Right cardiac atrium (tissue), 5 donors: Measurements from ENCODE around the gene NDUFAF8. TPM values are rescaled to one million over a fixed set of nuclear protein-coding genes. Genes with fewer than 3 reads are reported as not detected.

ENCODE experiments used
- ATAC-seq, 2 donors: fragments of 200-7000 bp; cut with Tn5 transposase; one replicate each; pipeline versions ENCODE4 v1.8.0 to v1.9.1; 2020; ENCODE audit warnings: moderate library complexity in 2 of 2, mild to moderate bottlenecking in 1 of 2
- DNase-seq, 3 donors: peaks; one replicate each; pipeline ENCODE4 v3.0.0-alpha.2; 2020
- H3K27ac ChIP-seq: one replicate; pipeline ENCODE4 v1.5.1; 2013; ENCODE audit warnings: mild to moderate bottlenecking, low read length, control low read depth, moderate library complexity
- H3K27me3 ChIP-seq: one replicate; pipeline ENCODE4 v1.6.1; 2013; ENCODE audit not compliant: control insufficient read depth, insufficient read depth
- H3K4me1 ChIP-seq: one replicate; pipeline ENCODE4 v1.6.1; 2013; ENCODE audit warnings: low read length; ENCODE audit not compliant: control insufficient read depth, insufficient read depth
- H3K4me3 ChIP-seq: one replicate; pipeline ENCODE4 v1.5.1; 2013; ENCODE audit warnings: low read length, control low read depth
- H3K9me3 ChIP-seq: one replicate; pipeline ENCODE4 v1.6.1; 2013; ENCODE audit warnings: low read length; ENCODE audit not compliant: control insufficient read depth
- WGBS: extraction: QIAGEN DNeasy Blood & Tissue Kit; methylation state at CpG from one replicate; pipeline ENCODE4 v1.1.7; 2013; 5-methylcytosine and 5-hydroxymethylcytosine counted together
- intact Hi-C, 4 donors: fragments of 100-400 bp; cut with DNase I; formaldehyde crosslinking; loops; one replicate each; pipeline versions ENCODE4 v1.11.0 to v1.14.0; 2022 to 2023
- polyA plus RNA-seq: library from polyadenylated mRNA; stranded (reverse); fragments of 200-250 nt; gene quantifications from one replicate; pipeline ENCODE4 v1.2.3, GENCODE V29; 2013
- total RNA-seq, 4 donors: library from RNA; stranded (reverse); fragmentation: NEBNext Ultra II Directional; extraction: Animal tissue kit (Norgen Biotek cat#: 25700); gene quantifications; one replicate each; pipeline ENCODE4 v1.2.1, GENCODE V29; 2021
- donor health status: healthy with polysubstance abuse.
- donor health status: DM: no; HTN: yes; CAD: no.
- donor health status: DM: no; HTN: no; CAD: no.
- donor health status: DM: no; HTN: yes; CAD: no; lungs with severe emphysema.
- donor health status: DM: yes; HTN: yes; CAD: no.

Gene NDUFAF8
- total and polyA plus RNA-seq, 5 donors = 51.5 to 75.4 (median 55.0) TPM

DNA sequence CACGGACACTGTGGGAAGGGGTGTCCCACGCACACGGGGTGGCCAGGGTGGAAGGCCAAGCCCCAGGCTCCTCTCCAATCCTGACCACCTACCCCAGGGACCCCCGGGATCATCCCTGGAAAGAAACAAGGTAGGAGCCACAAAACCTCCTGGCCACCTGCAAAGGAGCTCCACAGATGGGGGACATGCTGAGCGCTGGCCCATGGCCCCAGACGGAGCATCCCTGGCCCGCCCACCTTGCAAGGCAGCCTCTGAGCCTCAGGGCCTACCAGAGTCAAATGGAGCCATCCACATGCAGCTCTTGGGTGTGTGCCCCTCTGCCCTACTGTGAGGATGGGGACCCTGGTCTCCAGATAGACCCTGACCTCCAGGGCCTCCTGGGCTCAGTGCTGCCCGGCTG is 39.7 kb downstream of the NDUFAF8 start:
- ATAC-seq (no peak), DNase-seq (peak in 2 of 3 donors; percentile 30 to 43)
- Histone ChIP-seq H3K27ac (no peak overlapping the region), H3K27me3 (no peaks in the 10 kb centered on the region), H3K4me1 (peaks cover 4% of the 10 kb centered on the region), H3K4me3 (no peak overlapping the region), H3K9me3 (no peaks in the 10 kb centered on the region)
- WGBS = 97% methylated on average over 8 of the region's 8 CpGs
- intact Hi-C loops = no loop called here

DNA sequence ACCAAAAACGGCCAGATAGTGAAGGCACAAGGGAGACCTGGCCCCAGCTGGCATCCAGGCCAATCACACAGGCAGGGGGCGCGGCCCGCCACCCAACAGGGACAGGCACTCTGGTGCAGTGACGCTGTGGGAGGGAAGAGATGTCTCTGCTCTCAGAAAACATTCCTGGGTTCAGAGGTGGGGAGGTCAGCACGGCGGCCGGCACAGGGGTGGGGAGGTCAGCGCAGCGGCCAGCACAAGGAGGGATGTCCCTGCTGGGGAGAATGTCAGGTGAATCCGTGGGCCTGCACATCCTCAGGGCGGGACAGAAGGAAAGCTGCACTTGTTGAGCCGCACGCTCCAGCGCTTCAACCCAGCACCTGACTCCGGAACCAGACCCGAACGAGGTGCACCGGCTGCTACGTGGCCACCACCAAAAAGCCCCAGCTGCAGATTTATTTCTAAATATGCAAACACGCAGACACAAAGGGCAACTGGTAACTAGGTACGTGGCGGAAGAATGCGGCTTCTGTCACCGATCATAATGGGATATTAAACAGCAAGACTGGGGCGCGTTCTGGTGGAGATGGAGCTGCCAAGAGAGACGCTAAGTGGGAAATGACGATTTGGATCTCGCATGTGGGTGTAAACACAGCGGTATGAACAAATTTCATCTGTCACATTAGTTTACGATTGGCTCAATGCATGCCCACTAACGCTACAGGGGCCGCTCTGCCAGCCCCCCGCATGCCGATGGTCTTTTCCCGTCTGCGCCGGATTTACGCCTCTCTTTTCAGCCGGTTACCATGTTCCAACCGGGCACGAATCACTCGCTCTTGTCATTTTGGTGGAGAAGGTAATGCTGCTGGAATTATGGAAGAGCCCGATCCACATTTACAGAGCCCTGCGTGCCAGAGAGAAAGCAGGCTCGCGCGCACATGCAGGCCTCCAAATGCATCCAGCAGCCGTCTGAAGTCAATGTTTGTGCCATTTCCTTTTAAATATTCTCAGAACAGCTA is 40.5 kb downstream of the NDUFAF8 start:
- ATAC-seq (no peak), DNase-seq (peak in 2 of 3 donors; percentile 43 to 56)
- H3K9me3 ChIP-seq = no peaks in the 10 kb centered on the region
- H3K4me3 ChIP-seq = no peak overlapping the region
- intact Hi-C loops = no loop called here
- no peaks in the 10 kb centered on the region for H3K27me3 ChIP-seq
- H3K27ac ChIP-seq = no peak overlapping the region
- H3K4me1 ChIP-seq = peaks cover 4% of the 10 kb centered on the region
- 96% methylated on average over 50 of the region's 50 CpGs for WGBS

DNA sequence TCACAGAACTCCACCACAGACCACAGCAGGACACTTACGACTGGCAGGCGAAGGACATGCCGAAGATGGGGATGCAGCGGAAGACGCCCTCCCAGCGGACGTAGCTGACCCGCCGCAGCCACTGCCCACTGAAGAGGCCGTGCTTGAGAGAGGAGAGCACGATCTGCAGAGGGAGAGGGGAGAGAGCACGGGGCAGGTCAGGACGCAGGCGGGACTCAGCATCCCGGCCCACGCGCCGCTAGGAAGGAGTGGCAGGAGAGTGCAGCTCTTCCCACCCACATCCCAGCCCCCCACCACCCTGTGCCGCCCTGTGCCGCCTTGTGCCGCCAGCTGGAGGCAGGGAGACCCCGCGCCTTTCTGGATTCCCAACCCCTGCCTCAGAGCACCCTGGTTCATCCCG is 41.5 kb downstream of the NDUFAF8 start:
- DNase-seq (peak in 2 of 3 donors; percentile 25 to 41), ATAC-seq (no peak)
- H3K9me3 ChIP-seq = no peaks in the 10 kb centered on the region
- intact Hi-C loops = no loop called here
- no peaks in the 10 kb centered on the region for H3K27me3 ChIP-seq
- 96% methylated on average over 24 of the region's 24 CpGs for WGBS
- peaks cover 4% of the 10 kb centered on the region for H3K4me1 ChIP-seq
- no peak overlapping the region for H3K27ac ChIP-seq
- no peak overlapping the region for H3K4me3 ChIP-seq

DNA sequence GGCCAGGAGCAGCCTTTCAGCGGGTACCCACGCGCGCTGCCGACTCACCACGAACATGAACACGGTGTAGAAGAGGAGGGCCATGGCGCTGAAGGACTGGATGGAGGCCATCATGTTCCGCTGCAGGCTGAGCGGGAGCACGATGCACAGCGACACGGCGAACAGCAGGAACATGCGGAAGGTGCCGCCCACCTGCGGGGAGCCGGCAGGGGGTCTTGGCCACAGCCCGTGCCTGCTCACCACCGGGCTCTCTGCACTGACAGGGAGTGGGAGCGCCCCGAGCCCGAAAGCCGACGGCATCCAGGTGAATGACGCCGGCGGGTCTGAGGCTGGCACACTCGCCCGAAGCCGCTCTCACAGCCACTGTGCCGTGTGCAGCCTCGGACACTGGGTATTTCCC is 43.0 kb downstream of the NDUFAF8 start:
- WGBS = 93% methylated on average over 33 of the region's 33 CpGs
- intact Hi-C loops = no loop called here
- no peak overlapping the region for H3K27ac ChIP-seq
- DNase-seq = peak in 2 of 3 donors; percentile 48 to 50
- no peak overlapping the region for H3K4me3 ChIP-seq
- H3K9me3 ChIP-seq = no peaks in the 10 kb centered on the region
- ATAC-seq = no peak
- no peaks in the 10 kb centered on the region for H3K27me3 ChIP-seq
- H3K4me1 ChIP-seq = no peaks in the 10 kb centered on the region

DNA sequence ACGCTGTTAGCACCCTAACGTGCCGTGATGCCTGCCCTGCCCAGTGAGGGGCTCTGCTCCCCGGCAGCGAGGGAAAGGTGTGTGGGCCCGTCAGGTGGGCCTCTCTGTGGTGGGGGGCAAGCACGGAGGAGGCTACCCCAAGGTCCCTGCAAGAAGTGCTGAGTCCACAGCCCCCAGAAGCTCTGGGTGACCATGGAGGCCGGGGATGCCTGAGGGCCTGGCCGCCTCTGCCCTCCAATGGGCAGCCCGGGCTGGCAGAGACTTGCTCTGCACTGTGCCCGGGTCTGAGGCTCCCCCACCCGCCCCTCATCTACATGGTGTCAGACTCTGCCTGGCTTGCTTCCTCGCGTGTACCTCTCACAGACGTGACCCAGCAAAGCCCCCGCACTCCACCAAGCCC is 43.8 kb downstream of the NDUFAF8 start:
- Histone ChIP-seq H3K27me3 (no peaks in the 10 kb centered on the region), H3K9me3 (no peaks in the 10 kb centered on the region), H3K27ac (no peak overlapping the region), H3K4me1 (no peaks in the 10 kb centered on the region), H3K4me3 (no peak overlapping the region)
- intact Hi-C loops = no loop called here
- ATAC-seq = no peak
- peak in 2 of 3 donors; percentile 37 to 41 for DNase-seq
- 96% methylated on average over 16 of the region's 16 CpGs for WGBS

DNA sequence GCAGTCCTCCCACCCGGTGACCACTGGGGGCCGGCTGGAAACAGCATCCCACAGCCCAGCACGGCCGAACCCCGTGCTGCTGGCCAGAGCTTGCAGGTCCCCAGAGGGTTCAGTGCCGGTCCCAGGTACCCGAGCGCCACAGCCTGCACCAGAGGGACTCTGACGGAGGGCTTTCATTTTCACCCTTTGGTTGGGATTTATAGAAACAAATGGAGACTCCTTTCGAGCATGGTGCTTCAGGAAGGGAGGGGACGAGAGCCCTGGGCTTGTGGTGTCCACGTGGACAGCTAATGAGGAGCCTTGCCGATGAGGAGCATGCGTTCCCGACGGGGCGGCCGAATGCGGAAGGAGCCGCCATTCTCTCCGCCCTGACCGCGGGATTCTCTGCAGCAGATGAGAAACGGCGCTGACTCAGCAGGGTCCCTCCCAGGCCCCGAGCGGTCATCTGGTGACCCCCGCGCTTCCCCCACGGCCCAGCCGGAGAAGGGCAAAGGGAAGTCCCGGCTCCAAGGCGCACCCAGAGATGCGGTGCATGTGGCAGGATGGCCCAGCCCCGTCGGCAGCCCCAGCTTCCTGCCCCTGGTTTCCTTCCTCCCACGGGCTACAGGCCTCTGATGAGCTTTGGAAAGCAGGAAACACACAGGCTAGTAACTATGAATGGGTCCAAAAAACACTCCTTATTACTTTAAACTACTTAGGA is 46.2 kb downstream of the NDUFAF8 start:
- ATAC-seq (peak; percentile 85 to 93), DNase-seq (peak; percentile 87 to 94 (median 93))
- Histone ChIP-seq H3K27me3 (no peaks in the 10 kb centered on the region), H3K9me3 (no peaks in the 10 kb centered on the region), H3K4me1 (no peaks in the 10 kb centered on the region), H3K27ac (peak overlapping the region; percentile 71), H3K4me3 (peak overlapping the region; percentile 29)
- intact Hi-C loops = no loop called here
- 25% methylated on average over 37 of the region's 37 CpGs for WGBS

DNA sequence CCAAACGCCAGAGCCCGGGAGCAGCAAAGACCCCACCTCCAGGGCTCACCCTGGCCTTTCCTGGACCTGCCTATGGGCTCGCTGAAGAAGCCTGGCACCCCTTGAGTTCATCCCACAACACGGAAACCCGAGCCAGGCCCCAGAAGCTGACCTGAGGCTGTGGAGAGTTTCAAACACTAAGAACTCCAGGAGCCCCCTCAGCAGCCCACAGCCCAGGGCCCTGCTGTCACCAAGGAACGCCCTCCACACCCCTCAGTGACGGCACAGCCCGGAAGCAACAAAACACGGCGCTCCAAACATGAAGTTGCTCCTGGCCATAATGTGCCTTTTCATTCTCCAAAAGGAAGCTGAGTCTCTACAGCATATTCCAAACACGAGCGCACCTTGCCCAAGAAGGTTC is 46.8 kb downstream of the NDUFAF8 start:
- DNase-seq (peak in 1 of 3 donors; percentile 44), ATAC-seq (peak; percentile 3 to 43)
- Histone ChIP-seq H3K4me3 (no peak overlapping the region), H3K4me1 (no peaks in the 10 kb centered on the region), H3K27ac (peak overlapping the region; percentile 71), H3K27me3 (no peaks in the 10 kb centered on the region), H3K9me3 (no peaks in the 10 kb centered on the region)
- WGBS = 50% methylated on average over 12 of the region's 12 CpGs
- intact Hi-C loops = no loop called here

DNA sequence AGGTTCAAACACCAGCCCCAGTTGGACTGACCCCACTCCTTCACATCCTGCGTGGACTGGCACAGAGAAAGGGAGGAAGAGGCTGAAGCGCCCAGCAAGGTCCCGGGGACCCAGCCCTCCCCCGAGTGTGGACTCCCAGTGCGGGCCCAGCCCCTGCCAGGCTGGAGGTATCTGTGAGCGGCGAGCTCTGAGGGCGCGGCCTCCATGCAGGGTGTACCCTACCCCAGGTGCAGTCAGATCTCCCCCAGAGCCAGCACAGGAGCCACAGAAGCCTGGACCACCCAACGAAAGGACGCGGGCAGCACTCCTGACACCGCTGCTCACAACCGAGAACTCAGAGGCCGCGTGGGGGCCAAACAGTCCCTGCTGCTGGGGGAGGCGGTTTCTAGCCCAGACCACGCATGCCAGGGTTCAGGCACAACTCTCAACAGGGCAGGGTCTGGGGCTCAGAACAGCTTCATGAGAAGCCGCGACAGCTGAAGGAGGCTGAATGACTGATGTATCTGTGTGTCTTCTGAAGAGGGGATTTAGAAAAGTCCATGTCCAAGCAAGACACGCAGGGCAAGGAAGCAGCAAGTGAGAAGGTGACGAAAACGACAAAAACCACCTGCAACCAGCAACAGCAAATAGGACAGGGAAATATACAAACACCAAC is 47.5 kb downstream of the NDUFAF8 start:
- no peaks in the 10 kb centered on the region for H3K4me1 ChIP-seq
- no peaks in the 10 kb centered on the region for H3K27me3 ChIP-seq
- no peaks in the 10 kb centered on the region for H3K9me3 ChIP-seq
- peak overlapping the region; percentile 71 for H3K27ac ChIP-seq
- no peak overlapping the region for H3K4me3 ChIP-seq
- intact Hi-C loops = no loop called here
- ATAC-seq = no peak
- DNase-seq = peak in 2 of 3 donors; percentile 45 to 62
- WGBS = 83% methylated on average over 23 of the region's 23 CpGs

DNA sequence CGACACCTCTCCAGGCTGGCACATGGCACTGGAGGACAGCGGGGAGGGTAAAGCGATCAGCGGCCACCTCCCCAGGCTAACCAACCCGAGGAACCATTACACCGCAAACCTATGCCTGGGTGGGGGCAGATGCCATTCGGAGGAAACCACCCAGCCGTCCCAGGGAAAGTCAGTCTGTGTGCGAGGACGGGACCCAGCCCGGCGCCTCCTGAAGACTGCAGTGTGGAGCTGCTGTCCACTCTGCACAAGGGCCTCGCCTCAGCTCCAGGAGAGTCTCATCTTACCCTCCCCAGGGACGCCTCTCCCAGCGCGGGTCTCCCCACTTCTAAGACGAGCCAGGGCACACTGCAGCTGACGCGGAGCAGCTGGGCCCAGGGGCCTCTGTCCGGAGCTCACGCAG is 48.0 kb downstream of the NDUFAF8 start:
- Histone ChIP-seq H3K27ac (no peak overlapping the region), H3K4me3 (no peak overlapping the region), H3K9me3 (no peaks in the 10 kb centered on the region), H3K4me1 (no peaks in the 10 kb centered on the region), H3K27me3 (no peaks in the 10 kb centered on the region)
- intact Hi-C loops = no loop called here
- ATAC-seq (no peak), DNase-seq (peak in 2 of 3 donors; percentile 37 to 64)
- WGBS = 94% methylated on average over 21 of the region's 21 CpGs

DNA sequence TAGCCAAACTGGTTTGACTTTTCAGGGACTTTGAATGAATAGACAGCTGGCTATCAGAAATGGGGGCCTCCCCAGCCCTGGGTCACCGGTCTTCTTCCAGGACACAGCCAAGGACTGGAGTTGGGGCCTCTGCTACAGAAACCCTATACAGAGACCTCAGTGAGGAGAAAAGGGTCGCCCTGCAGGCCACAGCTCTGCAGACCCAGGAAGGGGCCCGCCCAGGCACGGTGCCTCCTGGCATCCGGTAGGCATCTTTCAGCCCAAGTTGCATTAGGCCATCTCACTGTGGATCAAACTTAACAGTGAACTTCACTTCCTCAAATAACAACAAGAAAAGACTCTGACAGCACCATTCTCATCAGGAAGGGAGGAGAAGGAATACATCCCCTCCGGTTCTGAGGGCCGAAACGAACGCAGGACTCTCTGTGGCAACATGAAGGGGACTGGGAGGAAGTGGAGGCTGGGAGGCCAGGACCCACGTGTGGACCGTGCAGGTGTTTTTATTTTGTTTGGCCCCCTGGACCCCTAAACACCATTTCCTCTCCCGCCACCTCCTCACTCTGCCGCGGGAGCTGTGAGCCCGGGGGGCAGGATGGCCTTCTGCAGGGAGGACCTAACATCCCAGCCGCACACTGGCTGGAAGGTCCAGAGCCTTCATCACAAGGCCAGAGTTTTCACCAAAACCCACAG is 48.8 kb downstream of the NDUFAF8 start:
- H3K4me3 ChIP-seq = no peak overlapping the region
- DNase-seq (peak in 2 of 3 donors; percentile 49), ATAC-seq (no peak)
- H3K27ac ChIP-seq = no peak overlapping the region
- no peaks in the 10 kb centered on the region for H3K4me1 ChIP-seq
- H3K9me3 ChIP-seq = no peaks in the 10 kb centered on the region
- WGBS = 67% methylated on average over 16 of the region's 16 CpGs
- intact Hi-C loops = no loop called here
- H3K27me3 ChIP-seq = no peaks in the 10 kb centered on the region
